Measurements from ENCODE around the gene EPYC.

GRCh38 chr12:90922145-90922627, 82.6 kb downstream of the EPYC start:
- TF ChIP-seq POLR2A (IDR thresholded peaks at IDR 0.05; ENCODE audit: low read length) (no peak), GATA1 (IDR thresholded peaks at IDR 0.05; ENCODE audit: low read depth, low read length) (no peak)
